Peyer's patch (tissue), 4 donors: ENCODE results near the gene CACNA1B.

Source experiments
- POLR2A ChIP-seq, 2 donors: fragments of 450-650 bp; IDR thresholded peaks; one replicate each; pipeline ENCODE4 v1.5.1; 2017; ENCODE audit warnings: antibody characterized with exemption in 2 of 2, mild to moderate bottlenecking in 2 of 2, moderate library complexity in 2 of 2
- TF ChIP-seq, protein P1 (sequence below), 6 experiments: fragments of 450-650 bp in 4 of 6; fragments of 200-600 bp in 2 of 6; sonication (generic) in 1 of 6; IDR thresholded peaks; one replicate each; pipeline ENCODE4 v1.5.1; 2017 to 2019; ENCODE audit warnings: antibody characterized with exemption in 6 of 6, mild to moderate bottlenecking in 3 of 6, moderate library complexity in 1 of 6

DNA sequence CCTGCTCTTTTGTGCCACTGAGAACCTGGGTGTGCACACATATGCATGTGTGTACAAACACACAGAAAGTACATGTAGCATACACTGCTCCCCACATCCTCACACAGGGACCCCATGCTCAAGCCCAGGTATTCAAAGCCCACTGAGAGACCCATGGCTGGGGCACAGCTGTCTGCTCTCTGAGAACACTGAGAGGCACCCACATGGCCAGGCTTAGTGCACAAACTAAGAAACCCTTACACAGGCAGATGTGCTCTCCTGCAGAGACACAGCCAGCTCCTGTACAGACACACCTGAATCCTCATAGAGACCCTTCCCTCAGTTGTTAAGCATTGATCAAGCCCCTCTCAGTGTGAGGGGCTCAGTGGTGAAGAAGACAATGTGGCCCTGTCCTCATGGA is 92.5 kb downstream of the CACNA1B start:
- TF ChIP-seq, protein P1, sequence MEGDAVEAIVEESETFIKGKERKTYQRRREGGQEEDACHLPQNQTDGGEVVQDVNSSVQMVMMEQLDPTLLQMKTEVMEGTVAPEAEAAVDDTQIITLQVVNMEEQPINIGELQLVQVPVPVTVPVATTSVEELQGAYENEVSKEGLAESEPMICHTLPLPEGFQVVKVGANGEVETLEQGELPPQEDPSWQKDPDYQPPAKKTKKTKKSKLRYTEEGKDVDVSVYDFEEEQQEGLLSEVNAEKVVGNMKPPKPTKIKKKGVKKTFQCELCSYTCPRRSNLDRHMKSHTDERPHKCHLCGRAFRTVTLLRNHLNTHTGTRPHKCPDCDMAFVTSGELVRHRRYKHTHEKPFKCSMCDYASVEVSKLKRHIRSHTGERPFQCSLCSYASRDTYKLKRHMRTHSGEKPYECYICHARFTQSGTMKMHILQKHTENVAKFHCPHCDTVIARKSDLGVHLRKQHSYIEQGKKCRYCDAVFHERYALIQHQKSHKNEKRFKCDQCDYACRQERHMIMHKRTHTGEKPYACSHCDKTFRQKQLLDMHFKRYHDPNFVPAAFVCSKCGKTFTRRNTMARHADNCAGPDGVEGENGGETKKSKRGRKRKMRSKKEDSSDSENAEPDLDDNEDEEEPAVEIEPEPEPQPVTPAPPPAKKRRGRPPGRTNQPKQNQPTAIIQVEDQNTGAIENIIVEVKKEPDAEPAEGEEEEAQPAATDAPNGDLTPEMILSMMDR (IDR thresholded peaks at IDR 0.05): no peak
- no peak for TF ChIP-seq POLR2A (IDR thresholded peaks at IDR 0.05)
